Neural progenitor cell (in vitro differentiated cells): ENCODE results near the gene ZNF516. TPM values are rescaled to one million over a fixed set of nuclear protein-coding genes. Genes with fewer than 3 reads are reported as not detected.

Experiments used
- DNase-seq: peaks from one replicate; pipeline ENCODE4 v3.0.0-alpha.2; 2016; ENCODE audit warnings: low spot score
- H2AFZ ChIP-seq: fragments of 200-600 bp; sonication (generic); replicated peaks from 2 replicates; pipeline ENCODE4 v1.6.1; 2016; ENCODE audit warnings: antibody characterized with exemption
- H3F3A ChIP-seq: fragments of 200-600 bp; sonication (generic); 2 replicates; pipeline ENCODE4 v1.6.1; 2016; ENCODE audit warnings: antibody characterized with exemption, low read depth
- H3K27ac ChIP-seq: fragments of 200-600 bp; sonication (generic); 2 replicates; pipeline ENCODE4 v1.5.1; 2016; ENCODE audit warnings: mild to moderate bottlenecking
- H3K27me3 ChIP-seq: fragments of 200-600 bp; sonication (generic); 2 replicates; pipeline ENCODE4 v1.6.1; 2016; ENCODE audit warnings: mild to moderate bottlenecking, moderate library complexity
- H3K36me3 ChIP-seq: fragments of 200-600 bp; sonication (generic); 2 replicates; pipeline ENCODE4 v1.5.1; 2016
- H3K4me1 ChIP-seq: fragments of 200-600 bp; sonication (generic); 2 replicates; pipeline ENCODE4 v1.6.1; 2016; ENCODE audit warnings: mixed run types
- H3K4me2 ChIP-seq: fragments of 200-600 bp; sonication (generic); 2 replicates; pipeline ENCODE4 v1.6.1; 2016
- H3K4me3 ChIP-seq: fragments of 200-600 bp; sonication (generic); 2 replicates; pipeline ENCODE4 v1.5.1; 2016
- H3K79me2 ChIP-seq: fragments of 200-600 bp; sonication (generic); 2 replicates; pipeline ENCODE4 v1.6.1; 2016; ENCODE audit warnings: low read depth
- H3K9ac ChIP-seq: fragments of 200-600 bp; sonication (generic); 2 replicates; pipeline ENCODE4 v1.6.1; 2016
- H3K9me3 ChIP-seq: fragments of 200-600 bp; sonication (generic); 2 replicates; pipeline ENCODE4 v1.5.1; 2016; ENCODE audit warnings: low read depth
- H4K20me1 ChIP-seq: fragments of 200-600 bp; sonication (generic); 2 replicates; pipeline ENCODE4 v1.6.1; 2016; ENCODE audit warnings: low read depth
- H3K27ac Mint-ChIP-seq: 3 replicates; pipeline ENCODE4 v1.8.0; 2021; ENCODE audit warnings: mixed read lengths
- H3K27me3 Mint-ChIP-seq: 2 replicates; pipeline ENCODE4 v1.8.0; 2022; ENCODE audit warnings: low read depth, mild to moderate bottlenecking, inconsistent platforms, moderate library complexity, mixed read lengths; ENCODE audit not compliant: insufficient read depth
- H3K36me3 Mint-ChIP-seq: 3 replicates; pipeline ENCODE4 v1.8.0; 2021; ENCODE audit warnings: mixed read lengths
- H3K4me1 Mint-ChIP-seq: 3 replicates; pipeline ENCODE4 v1.8.0; 2021; ENCODE audit warnings: mixed read lengths
- H3K4me3 Mint-ChIP-seq: 3 replicates; pipeline ENCODE4 v1.8.0; 2021; ENCODE audit warnings: mild to moderate bottlenecking, moderate library complexity, mixed read lengths
- H3K9me3 Mint-ChIP-seq: 3 replicates; pipeline ENCODE4 v1.8.0; 2020; ENCODE audit warnings: mixed read lengths
- CTCF ChIP-seq: fragments of 200-600 bp; sonication (generic); IDR thresholded peaks from 2 replicates; pipeline ENCODE4 v1.5.1; 2017; ENCODE audit warnings: antibody characterized with exemption, mild to moderate bottlenecking
- EZH2 ChIP-seq: fragments of 200-600 bp; sonication (generic); IDR thresholded peaks from 2 replicates; pipeline ENCODE4 v1.6.1; 2017; ENCODE audit warnings: antibody characterized with exemption, mild to moderate bottlenecking, moderate library complexity
- EZH2phosphoT487 ChIP-seq: fragments of 200-600 bp; sonication (generic); IDR thresholded peaks from 2 replicates; pipeline ENCODE4 v1.6.1; 2017; ENCODE audit warnings: antibody characterized with exemption
- total RNA-seq: library from RNA; depleted of rRNA; stranded (reverse); fragments of >200 nt; gene quantifications from 2 replicates; pipeline ENCODE4 v1.2.3, GENCODE V29; 2015; ENCODE audit warnings: low replicate concordance

Gene ZNF516
- total RNA-seq, 1 donor from 2014 or later, result 45.5 TPM

- Mint-ChIP-seq H3K27me3 (peaks cover 2% of the 10 kb centered on the region), H3K4me1 (peaks cover 32% of the 10 kb centered on the region), H3K9me3 (no peaks in the 10 kb centered on the region), H3K27ac (no peak overlapping the region), H3K4me3 (no peak overlapping the region), H3K36me3 (peaks cover 13% of the 10 kb centered on the region)
- Histone ChIP-seq H3K4me2 (no peak overlapping the region), H3K36me3 (no peaks in the 10 kb centered on the region), H3K9me3 (no peaks in the 10 kb centered on the region), H4K20me1 (peaks cover 85% of the 10 kb centered on the region), H3K79me2 (peaks cover 82% of the 10 kb centered on the region), H3K27ac (no peak overlapping the region), H3K27me3 (no peaks in the 10 kb centered on the region), H3K4me1 (peaks cover 13% of the 10 kb centered on the region), H2AFZ (no peak overlapping the region), H3K9ac (no peak overlapping the region), H3F3A (peaks cover 19% of the 10 kb centered on the region), H3K4me3 (no peak overlapping the region)
- no peak for DNase-seq
- TF ChIP-seq CTCF (no peak), EZH2 (no peak), EZH2phosphoT487 (no peak)
Measured at GRCh38 chr18:76398295-76398694, 96.7 kb downstream of the ZNF516 start.

DNA sequence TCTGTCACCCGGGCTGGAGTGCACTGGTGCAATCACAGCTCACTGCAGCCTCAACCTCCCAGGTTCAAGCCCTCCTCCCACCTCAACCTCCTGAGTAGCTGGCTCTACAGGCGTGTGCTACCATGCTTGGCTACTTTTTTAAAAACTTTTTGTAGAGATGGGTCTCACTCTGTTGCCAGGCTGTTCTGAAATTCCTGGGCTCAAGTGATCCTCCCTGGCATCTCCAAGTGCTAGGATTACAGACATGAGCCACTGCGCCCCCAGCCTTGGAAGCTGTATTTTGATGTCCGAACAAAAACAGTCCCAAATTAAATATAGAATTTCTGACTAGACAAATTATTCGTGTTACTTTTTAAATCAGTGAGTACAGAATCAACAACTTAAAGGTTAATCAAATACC lies 97.4 kb downstream of the ZNF516 start:
- no peak for DNase-seq
- H3K4me3 Mint-ChIP-seq, result no peak overlapping the region
- peaks cover 19% of the 10 kb centered on the region for H3F3A ChIP-seq
- H3K27ac ChIP-seq, result no peak overlapping the region
- H3K27me3 ChIP-seq, result no peaks in the 10 kb centered on the region
- H3K27me3 Mint-ChIP-seq, result peaks cover 2% of the 10 kb centered on the region
- no peak overlapping the region for H3K27ac Mint-ChIP-seq
- peaks cover 75% of the 10 kb centered on the region for H3K79me2 ChIP-seq
- H3K9me3 ChIP-seq, result no peaks in the 10 kb centered on the region
- no peaks in the 10 kb centered on the region for H3K36me3 ChIP-seq
- no peak overlapping the region for H3K9ac ChIP-seq
- H3K9me3 Mint-ChIP-seq, result no peaks in the 10 kb centered on the region
- peaks cover 26% of the 10 kb centered on the region for H3K4me1 Mint-ChIP-seq
- peaks cover 79% of the 10 kb centered on the region for H4K20me1 ChIP-seq
- H3K36me3 Mint-ChIP-seq, result peaks cover 9% of the 10 kb centered on the region
- H2AFZ ChIP-seq, result no peak overlapping the region
- H3K4me1 ChIP-seq, result peaks cover 13% of the 10 kb centered on the region
- no peak overlapping the region for H3K4me3 ChIP-seq
- no peak overlapping the region for H3K4me2 ChIP-seq
- TF ChIP-seq CTCF (no peak), EZH2 (no peak), EZH2phosphoT487 (no peak)

DNA sequence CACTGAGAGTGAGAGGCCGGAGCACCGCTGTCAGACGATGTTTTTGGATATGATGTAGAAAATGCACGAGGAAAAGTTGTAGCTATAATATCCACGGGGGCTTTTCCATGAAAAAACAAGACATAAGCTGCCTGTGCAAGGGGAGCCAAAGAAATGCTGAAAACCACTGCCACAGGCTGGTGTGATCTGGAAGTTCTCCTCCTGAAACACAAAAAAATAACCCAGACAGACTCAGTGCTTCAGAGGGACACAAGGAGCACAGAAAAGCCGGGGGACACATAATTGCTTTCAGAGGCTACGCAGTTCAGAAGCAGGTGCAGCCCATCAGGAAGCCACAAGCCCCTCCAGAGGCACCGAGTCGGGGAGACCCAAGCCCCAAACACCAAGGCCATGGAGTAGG lies 98.2 kb downstream of the ZNF516 start:
- Mint-ChIP-seq H3K36me3 (peaks cover 13% of the 10 kb centered on the region), H3K4me1 (peaks cover 21% of the 10 kb centered on the region), H3K27me3 (no peaks in the 10 kb centered on the region), H3K4me3 (no peak overlapping the region), H3K27ac (no peak overlapping the region), H3K9me3 (no peaks in the 10 kb centered on the region)
- Histone ChIP-seq H3K4me3 (no peak overlapping the region), H3K9me3 (no peaks in the 10 kb centered on the region), H3K27me3 (no peaks in the 10 kb centered on the region), H3F3A (peaks cover 19% of the 10 kb centered on the region), H4K20me1 (peaks cover 77% of the 10 kb centered on the region), H3K4me2 (no peak overlapping the region), H3K36me3 (no peaks in the 10 kb centered on the region), H2AFZ (no peak overlapping the region), H3K27ac (no peak overlapping the region), H3K9ac (no peak overlapping the region), H3K4me1 (peaks cover 13% of the 10 kb centered on the region), H3K79me2 (peaks cover 74% of the 10 kb centered on the region)
- no peak for DNase-seq
- TF ChIP-seq EZH2phosphoT487 (no peak), CTCF (no peak), EZH2 (no peak)
